ENCODE results near the gene MAP4K3.

GRCh38 chr2:39381653-39382052 is 55.4 kb downstream of the MAP4K3 start:
- no peak for TF ChIP-seq CTCF (conservative IDR thresholded peaks at IDR 0.05; ENCODE audit: low read depth, low read length)
- no peak for TF ChIP-seq EZH2 (IDR thresholded peaks at IDR 0.05; ENCODE audit: borderline replicate concordance, low read depth, low read length, poor library complexity, severe bottlenecking)

All from A673 (cell line).